Mucosa of rectum (tissue), 2 donors: ENCODE data around the gene PXMP4.
A peak's percentile ranks its signal among the peaks of the same experiment; 100 is the strongest.

Experiments
- H3K27ac ChIP-seq, 2 donors: one replicate each; pipeline ENCODE4 v1.7.0; 2013; ENCODE audit warnings: inconsistent platforms in 2 of 2, low read depth in 2 of 2, low read length in 2 of 2
- H3K27me3 ChIP-seq, 2 donors: one replicate each; pipeline ENCODE4 v1.7.0; 2013; ENCODE audit warnings: low read length in 2 of 2; ENCODE audit not compliant: control insufficient read depth in 2 of 2, insufficient read depth in 2 of 2
- H3K36me3 ChIP-seq, 2 donors: one replicate each; pipeline ENCODE4 v1.7.0; 2013; ENCODE audit warnings: low read length in 2 of 2; ENCODE audit not compliant: control insufficient read depth in 2 of 2, insufficient read depth in 2 of 2
- H3K4me1 ChIP-seq, 2 donors: one replicate each; pipeline ENCODE4 v1.7.0; 2013; ENCODE audit warnings: low read length in 2 of 2, mild to moderate bottlenecking in 1 of 2; ENCODE audit not compliant: control insufficient read depth in 2 of 2, insufficient read depth in 2 of 2
- H3K4me3 ChIP-seq, 2 donors: one replicate each; pipeline ENCODE4 v1.7.0; 2013; ENCODE audit warnings: low read length in 2 of 2
- H3K9ac ChIP-seq, 2 donors: one replicate each; pipeline ENCODE4 v1.7.0; 2013; ENCODE audit warnings: low read length in 2 of 2, low read depth in 1 of 2, mild to moderate bottlenecking in 1 of 2
- H3K9me3 ChIP-seq, 2 donors: one replicate each; pipeline ENCODE4 v1.7.0; 2013; ENCODE audit warnings: low read length in 2 of 2; ENCODE audit not compliant: control insufficient read depth in 2 of 2
- donor health status: healthy.
- donor health status: Normal muscosa, but diverticular disease.

The PXMP4 gene

DNA sequence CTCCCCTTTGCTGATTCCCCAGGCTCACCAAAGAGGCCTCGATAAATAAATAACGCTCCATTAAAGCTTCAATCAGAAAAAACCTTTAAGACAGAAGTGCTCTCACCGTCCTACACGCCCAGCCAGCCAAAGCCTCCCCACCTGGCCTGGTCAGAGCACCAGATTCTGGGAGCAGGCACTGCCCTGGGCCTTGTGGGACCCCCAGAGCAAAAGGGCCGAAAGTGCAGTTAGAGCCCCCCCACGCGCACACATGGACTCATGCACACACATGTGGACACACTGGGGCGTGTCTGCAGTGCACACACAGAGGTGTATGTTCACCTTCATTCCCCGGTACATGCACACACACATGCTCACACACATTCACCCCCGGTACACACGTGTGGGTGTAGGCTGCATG lies 44.0 kb downstream of the PXMP4 start:
- Histone ChIP-seq H3K9ac (no peak overlapping the region), H3K36me3 (peaks cover under 1 to 2% of the 10 kb centered on the region in 2 donors), H3K9me3 (no peaks in the 10 kb centered on the region), H3K4me3 (no peak overlapping the region), H3K27me3 (no peaks in the 10 kb centered on the region), H3K4me1 (peaks cover 28 to 37% of the 10 kb centered on the region in 2 donors), H3K27ac (peak overlapping the region; percentile 82 to 88)

DNA sequence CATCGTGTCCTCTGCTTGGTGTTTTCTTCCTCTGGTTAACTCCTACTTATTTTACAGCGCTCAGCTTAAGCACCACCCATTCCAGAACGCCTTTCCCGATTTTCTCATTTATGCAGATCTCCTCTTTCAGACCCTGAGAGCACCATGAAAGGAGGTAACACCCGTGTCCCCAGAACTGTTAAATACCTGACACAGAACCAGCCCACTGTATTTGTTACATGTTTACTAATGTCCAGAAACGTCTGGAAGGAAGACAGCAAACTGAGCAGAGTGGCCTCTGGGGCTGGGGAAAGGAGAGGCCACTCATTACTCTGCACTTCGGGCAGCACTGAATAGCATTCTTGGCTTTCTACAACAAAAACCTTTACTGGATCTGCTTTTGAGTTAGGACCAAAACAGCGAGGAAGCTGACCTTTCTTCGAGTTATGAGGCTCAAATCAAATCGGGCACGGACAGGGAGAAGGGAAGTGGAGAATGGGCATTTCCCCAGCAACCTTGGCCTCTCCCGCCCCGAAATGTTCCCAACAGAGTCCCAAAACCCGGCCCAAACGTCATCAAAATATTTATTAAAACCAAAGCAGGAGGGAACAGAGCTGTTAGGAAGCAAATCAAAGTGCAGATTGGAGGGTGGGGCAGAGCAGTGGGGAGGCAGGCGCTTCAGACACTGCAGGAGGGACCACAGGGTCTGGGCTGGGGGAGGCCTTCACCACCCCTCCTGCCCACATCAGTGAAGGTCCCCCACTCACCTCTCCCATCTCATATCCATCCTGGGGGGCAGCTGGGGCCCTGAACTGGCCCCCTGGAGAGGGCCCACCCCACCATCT lies 44.8 kb downstream of the PXMP4 start:
- Histone ChIP-seq H3K27me3 (no peaks in the 10 kb centered on the region), H3K9me3 (no peaks in the 10 kb centered on the region), H3K36me3 (peaks cover 2 to 8% of the 10 kb centered on the region in 2 donors), H3K4me1 (peaks cover 28 to 37% of the 10 kb centered on the region in 2 donors), H3K4me3 (peak overlapping the region; percentile 74 to 82), H3K9ac (peak overlapping the region; percentile 85 to 87), H3K27ac (peak overlapping the region; percentile 82 to 88)

DNA sequence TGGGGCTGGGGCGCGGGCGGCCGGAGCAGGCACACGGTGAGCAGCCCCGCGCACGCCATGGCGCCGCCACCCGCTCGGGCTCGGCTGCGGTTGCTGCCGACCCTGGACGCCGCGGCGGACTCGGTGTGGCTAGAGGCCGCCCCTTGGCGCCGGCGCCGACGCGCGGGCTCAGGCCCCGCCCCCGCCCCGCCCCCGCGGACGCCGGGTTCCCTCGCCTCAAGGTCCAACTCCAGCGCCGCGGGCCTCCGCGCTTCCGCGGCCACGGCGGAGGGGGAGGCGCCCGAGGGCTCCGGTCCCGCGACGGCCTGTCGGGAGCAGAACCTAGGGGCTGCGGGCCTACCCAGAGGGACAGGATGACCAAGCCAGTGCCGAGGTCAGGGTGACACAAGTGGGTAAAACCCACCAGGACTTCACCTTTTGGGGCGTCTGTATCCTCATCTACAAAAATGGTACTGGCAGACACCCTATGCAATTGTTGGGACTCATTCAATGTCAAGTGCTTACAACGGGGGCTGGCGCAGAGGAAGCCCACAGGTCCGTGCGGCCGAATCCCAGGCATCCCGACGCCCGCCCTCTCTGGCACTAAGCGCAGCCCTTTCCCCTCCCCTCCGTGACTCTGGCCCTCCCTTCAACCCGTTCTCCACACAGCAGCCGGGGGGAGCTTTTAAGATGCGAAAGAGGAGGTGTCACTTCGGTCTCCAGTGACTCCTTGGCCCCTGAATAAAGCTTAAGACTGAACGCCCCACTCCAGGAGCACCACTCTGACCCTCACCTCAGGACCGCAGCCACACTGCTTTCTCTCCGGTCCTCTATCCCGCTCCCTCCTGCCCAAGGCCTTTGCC lies 45.6 kb downstream of the PXMP4 start, which contains the start of gene NECAB3:
NECAB3 (minus strand) TSS at position 135 of the 842 bp plus-strand sequence; CDS start at position 59, 76 bp downstream.
- H3K27ac ChIP-seq, result peak within 1 kb of the TSS; percentile 82 to 88
- H3K4me3 ChIP-seq, result peak within 1 kb of the TSS; percentile 74 to 82
- H3K36me3 ChIP-seq, result peaks cover 9% of the 10 kb centered on the region in 2 donors
- no peaks in the 10 kb centered on the region for H3K9me3 ChIP-seq
- peak within 1 kb of the TSS; percentile 85 to 87 for H3K9ac ChIP-seq
- H3K27me3 ChIP-seq, result no peaks in the 10 kb centered on the region
- H3K4me1 ChIP-seq, result peaks cover 28 to 37% of the 10 kb centered on the region in 2 donors

- H3K4me3 ChIP-seq, result peak overlapping the region; percentile 74 to 82
- H3K9ac ChIP-seq, result peak overlapping the region; percentile 66 to 84
- H3K27ac ChIP-seq, result peak overlapping the region; percentile 9 to 65
- peaks cover 28 to 37% of the 10 kb centered on the region in 2 donors for H3K4me1 ChIP-seq
- peaks cover 11 to 16% of the 10 kb centered on the region in 2 donors for H3K36me3 ChIP-seq
- no peaks in the 10 kb centered on the region for H3K9me3 ChIP-seq
- no peaks in the 10 kb centered on the region for H3K27me3 ChIP-seq
Observed at GRCh38 chr20:33673410-33674293, 46.5 kb downstream of the PXMP4 start.

GRCh38 chr20:33673114-33673409 lies 47.0 kb downstream of the PXMP4 start:
- Histone ChIP-seq H3K9me3 (no peaks in the 10 kb centered on the region), H3K9ac (peak overlapping the region; percentile 66 to 84), H3K27me3 (no peaks in the 10 kb centered on the region), H3K27ac (peak overlapping the region in 1 of 2 donors; percentile 65), H3K36me3 (peaks cover 13 to 20% of the 10 kb centered on the region in 2 donors), H3K4me1 (peaks cover 31 to 41% of the 10 kb centered on the region in 2 donors), H3K4me3 (peak overlapping the region; percentile 74 to 82)

- Histone ChIP-seq H3K9me3 (no peaks in the 10 kb centered on the region), H3K9ac (no peak overlapping the region), H3K4me3 (peak overlapping the region; percentile 74 to 82), H3K27ac (no peak overlapping the region), H3K4me1 (peaks cover 36 to 46% of the 10 kb centered on the region in 2 donors), H3K27me3 (no peaks in the 10 kb centered on the region), H3K36me3 (peaks cover 13 to 20% of the 10 kb centered on the region in 2 donors)
Observed at GRCh38 chr20:33672426-33673113, 47.5 kb downstream of the PXMP4 start.

DNA sequence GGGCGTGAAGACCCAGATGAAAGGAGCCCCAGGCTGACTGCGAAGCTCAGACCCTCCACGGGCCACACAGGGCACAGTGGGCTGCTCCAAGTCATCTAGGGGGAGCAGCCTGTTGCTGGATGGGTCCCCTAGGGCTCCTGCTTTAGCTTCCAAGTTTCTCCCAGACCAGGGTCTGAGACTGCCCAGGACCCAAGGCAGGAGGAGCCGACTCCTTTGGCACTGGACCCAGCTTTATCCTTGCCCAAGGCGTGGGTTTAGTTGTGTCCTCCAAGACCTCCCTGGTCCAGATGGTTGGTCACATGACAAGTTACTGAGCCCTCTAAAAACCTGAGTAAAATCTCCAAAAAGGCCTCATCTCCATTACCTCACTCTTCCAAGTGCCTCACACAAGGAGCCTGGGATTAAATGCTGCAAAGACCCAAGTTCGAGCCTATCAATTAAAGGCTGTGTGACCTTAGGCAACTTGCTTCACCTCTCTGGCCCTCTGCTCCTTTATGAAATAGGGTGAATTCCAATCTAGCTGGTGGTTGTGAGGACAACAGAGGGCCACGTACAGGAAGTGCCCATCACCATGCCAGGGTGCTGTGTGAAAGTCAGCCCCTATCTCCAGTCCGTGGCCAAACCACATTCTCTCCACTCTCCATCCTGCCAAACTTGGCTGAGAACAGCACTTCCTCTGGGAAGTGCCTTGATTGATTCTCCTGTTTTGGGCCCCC lies 48.4 kb downstream of the PXMP4 start:
- Histone ChIP-seq H3K27me3 (no peaks in the 10 kb centered on the region), H3K9ac (no peak overlapping the region), H3K27ac (no peak overlapping the region), H3K36me3 (peaks cover 13 to 20% of the 10 kb centered on the region in 2 donors), H3K4me1 (peaks cover 42 to 50% of the 10 kb centered on the region in 2 donors), H3K9me3 (no peaks in the 10 kb centered on the region), H3K4me3 (no peak overlapping the region)

- peaks cover 13 to 20% of the 10 kb centered on the region in 2 donors for H3K36me3 ChIP-seq
- no peaks in the 10 kb centered on the region for H3K9me3 ChIP-seq
- H3K27ac ChIP-seq, result no peak overlapping the region
- H3K4me3 ChIP-seq, result no peak overlapping the region
- H3K27me3 ChIP-seq, result no peaks in the 10 kb centered on the region
- H3K9ac ChIP-seq, result no peak overlapping the region
- peaks cover 49 to 50% of the 10 kb centered on the region in 2 donors for H3K4me1 ChIP-seq
Observed at GRCh38 chr20:33670715-33671499, 49.2 kb downstream of the PXMP4 start.
